PC-3 (cell line): ENCODE measurements around the gene EVA1A.

Experiments used
- CTCF ChIP-seq: fragments of 300-600 bp; sonication (generic); conservative IDR thresholded peaks from 2 replicates; pipeline ENCODE4 v1.5.1; 2017; ENCODE audit warnings: antibody characterized with exemption, low read depth, mild to moderate bottlenecking, low read length
- EZH2 ChIP-seq: fragments of 300-600 bp; sonication (generic); IDR thresholded peaks from one replicate; pipeline ENCODE4 v1.6.1; 2017; ENCODE audit warnings: antibody characterized with exemption, mild to moderate bottlenecking, low read length; ENCODE audit not compliant: unreplicated experiment

DNA sequence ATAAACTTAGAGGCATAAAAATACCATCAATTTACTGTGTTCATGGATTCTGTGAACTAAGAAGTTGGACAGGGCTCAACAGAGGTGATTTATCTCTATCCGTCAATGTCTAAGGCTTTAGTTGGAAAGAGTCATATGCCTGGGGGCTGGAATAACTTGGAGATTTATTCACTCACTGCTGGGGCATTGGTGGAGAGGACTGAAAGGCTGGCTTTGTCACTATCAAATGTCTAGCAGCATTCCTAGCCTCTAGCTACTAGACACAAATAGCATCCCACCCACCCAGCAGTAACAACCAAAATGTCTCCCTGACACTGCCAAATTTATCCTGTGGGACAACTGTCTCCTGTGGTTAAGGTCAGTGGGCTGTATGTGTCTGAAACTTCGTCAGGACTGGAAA lies 71.0 kb downstream of the EVA1A start:
- no peak for TF ChIP-seq CTCF
- TF ChIP-seq EZH2 = no peak
